Measurements from ENCODE around the gene MAX. TPM values are rescaled to one million over a fixed set of nuclear protein-coding genes. Genes with fewer than 3 reads are reported as not detected.

The MAX gene
- total and polyA plus RNA-seq, 4 experiments from 2014 or later: 162 to 212 (median 181) TPM

DNA sequence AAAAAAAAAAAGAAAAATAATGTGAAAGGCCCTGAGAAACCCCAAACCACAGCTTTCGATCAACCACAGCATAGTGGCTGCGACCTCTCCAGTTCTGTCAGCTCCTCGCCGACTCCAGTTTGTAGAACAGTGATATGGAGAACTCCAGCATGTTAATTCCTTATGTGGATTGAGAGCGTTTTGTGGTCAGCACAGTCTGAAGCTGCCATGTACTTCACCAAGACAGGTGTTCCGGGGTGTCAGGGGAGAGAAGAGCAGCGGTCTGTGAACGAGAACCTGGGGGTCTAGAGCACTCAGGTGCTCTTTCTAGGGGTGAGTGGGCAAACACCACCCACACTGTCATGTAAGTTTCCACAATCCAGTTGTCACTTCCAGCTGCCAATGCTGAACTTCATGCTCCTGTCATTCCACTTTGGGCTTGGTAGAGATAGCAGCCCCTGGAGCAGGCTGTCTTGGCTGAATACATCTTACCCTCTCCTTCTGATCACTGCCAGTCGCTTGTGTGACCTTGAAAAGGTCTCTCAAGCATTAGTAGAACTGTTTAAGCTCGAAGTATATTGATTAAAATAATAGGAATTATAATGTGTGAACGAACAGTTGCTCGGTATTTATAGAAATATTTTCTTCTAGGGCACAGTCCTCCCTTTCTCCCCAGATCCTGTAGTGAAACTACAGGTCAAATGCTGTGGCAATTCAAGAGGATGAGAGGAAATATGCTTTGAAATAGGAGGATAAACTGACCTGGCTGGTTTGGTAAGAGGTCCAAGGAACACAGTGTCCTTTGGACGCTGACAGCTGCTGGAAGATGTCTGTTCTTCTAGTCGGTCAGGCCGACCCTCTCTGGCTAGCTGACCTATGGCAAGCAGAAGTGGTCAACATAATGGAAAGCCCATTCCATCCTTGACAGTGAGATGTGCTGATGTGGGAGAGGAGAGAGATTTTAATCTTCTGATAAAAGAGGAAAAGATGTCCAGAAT, 15.7 kb upstream of the MAX start:
- no peak for DNase-seq
- H3K36me3 Mint-ChIP-seq: no peaks in the 10 kb centered on the region
- peaks cover 0 to 1% (median 0%) of the 10 kb centered on the region in 4 donors for H3K4me1 Mint-ChIP-seq
- Histone ChIP-seq H3K9me3 (ENCODE audit: control insufficient read depth in 1 of 2, low read length in 2 of 2) (no peaks in the 10 kb centered on the region), H3K4me1 (ENCODE audit: insufficient read depth, low read length) (no peaks in the 10 kb centered on the region), H3K27me3 (ENCODE audit: insufficient read depth, low read length) (no peaks in the 10 kb centered on the region), H3K36me3 (ENCODE audit: insufficient read depth, low read length) (no peaks in the 10 kb centered on the region), H3K4me3 (ENCODE audit: low read length in 2 of 2) (no peak overlapping the region), H3K27ac (ENCODE audit: low read depth, low read length) (no peak overlapping the region)
- intact Hi-C loops (cut with micrococcal nuclease): no loop called here
- ChIA-PET CTCF (ENCODE audit: partially characterized antibody) (interaction anchor here (0.7 to 0.9 kb wide), 3 partner anchors 10 to 706 kb away, joined by 3 read pairs; no protein-coding TSS in a partner anchor), POLR2A (ENCODE audit: partially characterized antibody) (no interaction called here)
- no peaks in the 10 kb centered on the region for H3K9me3 Mint-ChIP-seq
- peaks cover 0 to 3% of the 10 kb centered on the region in 2 donors for H3K27me3 Mint-ChIP-seq
- H3K27ac Mint-ChIP-seq: no peak overlapping the region
- no peak overlapping the region for H3K4me3 Mint-ChIP-seq

- Mint-ChIP-seq H3K9me3 (no peaks in the 10 kb centered on the region), H3K27me3 (peaks cover 0 to 2% of the 10 kb centered on the region in 2 donors), H3K4me1 (peaks cover 0 to 1% (median 0%) of the 10 kb centered on the region in 4 donors), H3K27ac (peak overlapping the region in 1 of 7 donors; percentile 38), H3K4me3 (no peak overlapping the region), H3K36me3 (no peaks in the 10 kb centered on the region)
- Histone ChIP-seq H3K27ac (ENCODE audit: low read depth, low read length) (no peak overlapping the region), H3K36me3 (ENCODE audit: insufficient read depth, low read length) (no peaks in the 10 kb centered on the region), H3K4me3 (ENCODE audit: low read length in 2 of 2) (no peak overlapping the region), H3K27me3 (ENCODE audit: insufficient read depth, low read length) (no peaks in the 10 kb centered on the region), H3K4me1 (ENCODE audit: insufficient read depth, low read length) (no peaks in the 10 kb centered on the region), H3K9me3 (ENCODE audit: control insufficient read depth in 1 of 2, low read length in 2 of 2) (no peaks in the 10 kb centered on the region)
- no peak for DNase-seq
- CTCF ChIA-PET (ENCODE audit: partially characterized antibody): no interaction called here
- POLR2A ChIA-PET (ENCODE audit: partially characterized antibody): no interaction called here
- intact Hi-C loops (cut with micrococcal nuclease): no loop called here
Measured at GRCh38 chr14:65115615-65116014, 13.3 kb upstream of the MAX start.

DNA sequence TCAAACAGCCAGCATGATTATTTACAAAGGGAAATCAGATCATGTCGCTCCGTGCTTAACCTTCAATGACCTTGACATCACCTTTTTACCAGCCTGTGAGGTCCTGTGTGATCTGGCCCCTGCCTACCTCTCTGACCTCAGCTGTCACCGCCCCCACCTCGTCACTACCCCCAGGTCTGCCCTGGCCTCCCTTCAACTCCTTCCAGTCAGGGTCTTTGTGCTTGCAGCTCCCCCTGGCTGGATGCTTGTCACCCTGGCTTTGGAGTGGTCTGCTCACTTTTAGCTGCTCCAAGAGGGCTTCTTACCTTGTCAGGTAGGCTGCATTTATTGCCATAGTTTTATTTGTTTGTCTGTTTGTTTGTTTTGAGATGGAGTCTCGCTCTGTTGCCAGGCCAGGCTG, 8.2 kb upstream of the MAX start:
- Histone ChIP-seq H3K27me3 (ENCODE audit: insufficient read depth, low read length) (no peaks in the 10 kb centered on the region), H3K27ac (ENCODE audit: low read depth, low read length) (no peak overlapping the region), H3K4me3 (ENCODE audit: low read length in 2 of 2) (no peak overlapping the region), H3K4me1 (ENCODE audit: insufficient read depth, low read length) (no peaks in the 10 kb centered on the region), H3K36me3 (ENCODE audit: insufficient read depth, low read length) (no peaks in the 10 kb centered on the region), H3K9me3 (ENCODE audit: control insufficient read depth in 1 of 2, low read length in 2 of 2) (no peaks in the 10 kb centered on the region)
- no peaks in the 10 kb centered on the region for H3K36me3 Mint-ChIP-seq
- CTCF ChIA-PET (ENCODE audit: partially characterized antibody): no interaction called here
- no peaks in the 10 kb centered on the region for H3K4me1 Mint-ChIP-seq
- POLR2A ChIA-PET (ENCODE audit: partially characterized antibody): no interaction called here
- no peak overlapping the region for H3K27ac Mint-ChIP-seq
- intact Hi-C loops (cut with micrococcal nuclease): no loop called here
- no peaks in the 10 kb centered on the region for H3K9me3 Mint-ChIP-seq
- H3K4me3 Mint-ChIP-seq: no peak overlapping the region
- DNase-seq: no peak
- H3K27me3 Mint-ChIP-seq: no peaks in the 10 kb centered on the region

GRCh38 chr14:65109357-65109756, 7.0 kb upstream of the MAX start:
- Mint-ChIP-seq H3K4me3 (no peak overlapping the region), H3K9me3 (no peaks in the 10 kb centered on the region), H3K36me3 (no peaks in the 10 kb centered on the region), H3K27me3 (no peaks in the 10 kb centered on the region), H3K27ac (no peak overlapping the region), H3K4me1 (no peaks in the 10 kb centered on the region)
- CTCF ChIA-PET (ENCODE audit: partially characterized antibody): no interaction called here
- no peak overlapping the region for H3K27ac ChIP-seq (ENCODE audit: low read depth, low read length)
- no peaks in the 10 kb centered on the region for H3K27me3 ChIP-seq (ENCODE audit: insufficient read depth, low read length)
- POLR2A ChIA-PET (ENCODE audit: partially characterized antibody): no interaction called here
- intact Hi-C loops (cut with micrococcal nuclease): no loop called here
- H3K4me1 ChIP-seq (ENCODE audit: insufficient read depth, low read length): no peaks in the 10 kb centered on the region
- H3K4me3 ChIP-seq (ENCODE audit: low read length in 2 of 2): no peak overlapping the region
- no peaks in the 10 kb centered on the region for H3K9me3 ChIP-seq (ENCODE audit: control insufficient read depth in 1 of 2, low read length in 2 of 2)
- H3K36me3 ChIP-seq (ENCODE audit: insufficient read depth, low read length): no peaks in the 10 kb centered on the region
- no peak for DNase-seq

DNA sequence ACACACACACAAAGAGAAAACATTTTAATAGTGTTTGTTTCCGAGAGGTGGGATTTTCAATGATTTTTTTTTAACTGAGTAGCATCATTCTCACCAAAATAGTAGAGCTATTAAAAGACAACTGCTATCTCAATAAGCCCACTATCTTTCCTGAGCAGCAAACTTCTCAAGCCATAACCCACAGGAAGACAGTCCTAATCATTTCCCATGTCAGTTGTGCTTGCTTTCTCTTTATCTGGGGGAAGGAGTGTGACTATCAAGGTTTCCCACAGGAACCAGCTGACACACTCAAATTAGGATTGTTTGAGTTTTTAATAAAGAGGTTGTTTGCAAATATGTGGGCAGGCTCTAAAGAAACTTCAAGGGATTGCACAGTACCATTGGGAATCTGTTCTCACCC, 4.9 kb upstream of the MAX start:
- Mint-ChIP-seq H3K27me3 (peaks cover 2% of the 10 kb centered on the region in 2 donors), H3K4me3 (no peak overlapping the region), H3K36me3 (peaks cover 0 to 3% of the 10 kb centered on the region in 2 donors), H3K27ac (no peak overlapping the region), H3K4me1 (peaks cover 2 to 11% (median 6%) of the 10 kb centered on the region in 4 donors), H3K9me3 (peaks cover 0 to 2% (median 0%) of the 10 kb centered on the region in 8 donors)
- Histone ChIP-seq H3K27me3 (ENCODE audit: insufficient read depth, low read length) (no peaks in the 10 kb centered on the region), H3K36me3 (ENCODE audit: insufficient read depth, low read length) (no peaks in the 10 kb centered on the region), H3K27ac (ENCODE audit: low read depth, low read length) (no peak overlapping the region), H3K4me3 (ENCODE audit: low read length in 2 of 2) (no peak overlapping the region), H3K9me3 (ENCODE audit: control insufficient read depth in 1 of 2, low read length in 2 of 2) (no peaks in the 10 kb centered on the region), H3K4me1 (ENCODE audit: insufficient read depth, low read length) (peaks cover 7% of the 10 kb centered on the region)
- intact Hi-C loops (cut with micrococcal nuclease): no loop called here
- CTCF ChIA-PET (ENCODE audit: partially characterized antibody): no interaction called here
- no peak for DNase-seq
- POLR2A ChIA-PET (ENCODE audit: partially characterized antibody): interaction anchor here (1.0 kb wide), 1 partner anchor 9 kb away, joined by 4 read pairs; no protein-coding TSS in a partner anchor

DNA sequence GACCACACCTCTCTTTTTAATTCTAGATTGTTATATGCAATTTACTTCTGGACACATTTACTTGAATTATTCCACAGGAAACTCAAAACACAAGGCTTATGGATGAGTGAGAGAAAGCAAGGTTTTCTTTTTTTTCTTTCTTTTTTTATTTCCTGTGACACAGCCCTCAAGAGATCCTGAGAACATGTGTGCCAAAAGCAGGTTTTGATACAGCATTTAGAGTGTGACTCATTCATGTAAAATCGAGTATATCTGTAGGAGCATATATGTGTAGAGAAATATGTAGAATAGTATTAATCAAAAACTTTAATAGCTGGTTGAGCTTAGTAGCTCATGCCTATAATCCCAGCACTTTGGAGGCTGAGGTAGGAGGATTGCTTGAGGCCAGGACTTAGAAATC, 4.4 kb upstream of the MAX start:
- H3K9me3 ChIP-seq (ENCODE audit: control insufficient read depth in 1 of 2, low read length in 2 of 2): no peaks in the 10 kb centered on the region
- peaks cover 0 to 3% (median 0%) of the 10 kb centered on the region in 8 donors for H3K9me3 Mint-ChIP-seq
- H3K4me1 ChIP-seq (ENCODE audit: insufficient read depth, low read length): peaks cover 7% of the 10 kb centered on the region
- peaks cover 0 to 4% of the 10 kb centered on the region in 2 donors for H3K36me3 Mint-ChIP-seq
- no peak overlapping the region for H3K27ac Mint-ChIP-seq
- intact Hi-C loops (cut with micrococcal nuclease): no loop called here
- POLR2A ChIA-PET (ENCODE audit: partially characterized antibody): interaction anchor here (1.0 kb wide), 1 partner anchor 8 kb away, joined by 4 read pairs; no protein-coding TSS in a partner anchor
- CTCF ChIA-PET (ENCODE audit: partially characterized antibody): no interaction called here
- no peaks in the 10 kb centered on the region for H3K27me3 ChIP-seq (ENCODE audit: insufficient read depth, low read length)
- DNase-seq: no peak
- no peak overlapping the region for H3K4me3 Mint-ChIP-seq
- no peaks in the 10 kb centered on the region for H3K36me3 ChIP-seq (ENCODE audit: insufficient read depth, low read length)
- no peak overlapping the region for H3K27ac ChIP-seq (ENCODE audit: low read depth, low read length)
- no peak overlapping the region for H3K4me3 ChIP-seq (ENCODE audit: low read length in 2 of 2)
- peaks cover 2 to 13% (median 6%) of the 10 kb centered on the region in 4 donors for H3K4me1 Mint-ChIP-seq
- peaks cover 2 to 3% of the 10 kb centered on the region in 2 donors for H3K27me3 Mint-ChIP-seq

DNA sequence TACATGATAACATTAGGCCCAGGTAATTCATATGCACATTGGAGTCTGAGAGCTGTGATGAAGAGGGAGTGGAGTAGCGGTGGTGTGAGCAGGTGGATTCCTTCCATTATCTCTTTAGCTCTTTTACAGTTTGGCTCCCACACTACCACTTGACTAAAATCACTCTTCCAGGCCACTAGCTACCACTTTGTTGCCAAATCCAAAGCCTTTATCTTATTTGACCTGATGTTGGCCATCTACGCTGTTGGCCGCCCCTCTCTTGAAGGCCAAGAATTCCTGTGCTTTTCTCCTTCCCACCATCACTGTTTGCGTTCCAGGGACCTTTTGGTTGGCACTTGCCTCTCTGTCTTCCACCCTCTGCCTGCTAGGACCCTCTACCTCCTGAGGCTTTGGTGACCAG, 4.0 kb upstream of the MAX start:
- no peak overlapping the region for H3K4me3 ChIP-seq (ENCODE audit: low read length in 2 of 2)
- Mint-ChIP-seq H3K4me1 (peaks cover 3 to 14% (median 6%) of the 10 kb centered on the region in 4 donors), H3K27me3 (peaks cover 2 to 3% of the 10 kb centered on the region in 2 donors), H3K4me3 (no peak overlapping the region), H3K27ac (no peak overlapping the region), H3K9me3 (peaks cover 0 to 3% (median 0%) of the 10 kb centered on the region in 8 donors), H3K36me3 (peaks cover 0 to 5% of the 10 kb centered on the region in 2 donors)
- no peaks in the 10 kb centered on the region for H3K36me3 ChIP-seq (ENCODE audit: insufficient read depth, low read length)
- ChIA-PET POLR2A (ENCODE audit: partially characterized antibody) (no interaction called here), CTCF (ENCODE audit: partially characterized antibody) (interaction anchor here (0.6 kb wide), 1 partner anchor 17 kb away, joined by 3 read pairs; no protein-coding TSS in a partner anchor)
- peaks cover 7% of the 10 kb centered on the region for H3K4me1 ChIP-seq (ENCODE audit: insufficient read depth, low read length)
- H3K27ac ChIP-seq (ENCODE audit: low read depth, low read length): no peak overlapping the region
- DNase-seq: no peak
- H3K27me3 ChIP-seq (ENCODE audit: insufficient read depth, low read length): no peaks in the 10 kb centered on the region
- intact Hi-C loops (cut with micrococcal nuclease): no loop called here
- H3K9me3 ChIP-seq (ENCODE audit: control insufficient read depth in 1 of 2, low read length in 2 of 2): no peaks in the 10 kb centered on the region

Measured in CD4-positive, alpha-beta memory T cell (primary cell).